ENCODE measurements around the gene TNFAIP2. TPM values are rescaled to one million over a fixed set of nuclear protein-coding genes. Genes with fewer than 3 reads are reported as not detected.

The TNFAIP2 gene
- total and polyA plus RNA-seq, 3 donors from 2014 or later: 44.9 to 92.8 (median 51.8) TPM

- no peak for TF ChIP-seq POLR2A (IDR thresholded peaks at IDR 0.05)
- no peak for TF ChIP-seq CTCF (IDR thresholded peaks at IDR 0.05)
- no peak for DNase-seq
- H3K4me1 ChIP-seq: peaks cover 9% of the 10 kb centered on the region
- 78 to 80% methylated on average over 9 to 12 of the region's 12 CpGs for WGBS, 2 donors
- no peaks in the 10 kb centered on the region for H3K36me3 ChIP-seq (ENCODE audit: low read depth, missing control alignments)
- intact Hi-C loops (cut with DNase I; ENCODE audit: low total_unique reads): no loop called here
- H3K4me3 ChIP-seq: no peak overlapping the region
- no peak overlapping the region for H3K27ac ChIP-seq
- no peaks in the 10 kb centered on the region for H3K27me3 ChIP-seq
- H3K9me3 ChIP-seq: no peaks in the 10 kb centered on the region
Measured at GRCh38 chr14:103090481-103091020, 32.7 kb upstream of the TNFAIP2 start.

- intact Hi-C loops (cut with DNase I; ENCODE audit: low total_unique reads): no loop called here
- TF ChIP-seq CTCF (IDR thresholded peaks at IDR 0.05) (peak in 2 of 3 experiments; percentile 6 to 46), POLR2A (IDR thresholded peaks at IDR 0.05) (no peak)
- H3K27ac ChIP-seq: no peak overlapping the region
- H3K9me3 ChIP-seq: no peaks in the 10 kb centered on the region
- H3K4me1 ChIP-seq: peaks cover 9% of the 10 kb centered on the region
- no peaks in the 10 kb centered on the region for H3K27me3 ChIP-seq
- H3K36me3 ChIP-seq (ENCODE audit: low read depth, missing control alignments): no peaks in the 10 kb centered on the region
- WGBS, 2 donors: 37 to 58% methylated on average over 6 to 63 of the region's 69 CpGs
- peak overlapping the region; percentile 21 to 34 for H3K4me3 ChIP-seq
- DNase-seq: no peak
Measured at GRCh38 chr14:103091041-103091882, 32.0 kb upstream of the TNFAIP2 start.

- H3K4me1 ChIP-seq: peaks cover 8% of the 10 kb centered on the region
- TF ChIP-seq CTCF (IDR thresholded peaks at IDR 0.05): peak in 1 of 3 experiments; percentile 16
- no peak for TF ChIP-seq POLR2A (IDR thresholded peaks at IDR 0.05)
Measured at GRCh38 chr14:103091883-103092222, 31.4 kb upstream of the TNFAIP2 start.

GRCh38 chr14:103093856-103094405, 29.3 kb upstream of the TNFAIP2 start:
- WGBS, 2 donors: 73 to 79% methylated on average over 9 to 13 of the region's 13 CpGs
- no peak for DNase-seq
- H3K27me3 ChIP-seq: no peaks in the 10 kb centered on the region
- H3K4me1 ChIP-seq: peaks cover under 1% of the 10 kb centered on the region
- H3K36me3 ChIP-seq (ENCODE audit: low read depth, missing control alignments): no peaks in the 10 kb centered on the region
- intact Hi-C loops (cut with DNase I; ENCODE audit: low total_unique reads): no loop called here
- peak overlapping the region; percentile 60 to 77 for H3K27ac ChIP-seq
- H3K4me3 ChIP-seq: no peak overlapping the region
- no peaks in the 10 kb centered on the region for H3K9me3 ChIP-seq
- no peak for TF ChIP-seq CTCF (IDR thresholded peaks at IDR 0.05)
- TF ChIP-seq POLR2A (IDR thresholded peaks at IDR 0.05): no peak

More at GRCh38 chr14:103091883-103092222, 31.4 kb upstream of the TNFAIP2 start:
- intact Hi-C loops (cut with DNase I; ENCODE audit: low total_unique reads): no loop called here
- no peak overlapping the region for H3K27ac ChIP-seq
- no peaks in the 10 kb centered on the region for H3K9me3 ChIP-seq
- H3K27me3 ChIP-seq: no peaks in the 10 kb centered on the region
- H3K4me3 ChIP-seq: peak overlapping the region in 1 of 2 donors; percentile 21
- no peaks in the 10 kb centered on the region for H3K36me3 ChIP-seq (ENCODE audit: low read depth, missing control alignments)
- 56 to 61% methylated on average over 7 to 9 of the region's 9 CpGs for WGBS, 2 donors
- no peak for DNase-seq

Measured in testis (tissue), 3 donors.